Endothelial cell of umbilical vein (primary cell): Measurements from ENCODE around the gene SPATS2L. TPM values are rescaled to one million over a fixed set of nuclear protein-coding genes. Genes with fewer than 3 reads are reported as not detected.

Experiments
- BruUV-seq: library from RNA; stranded (reverse); fragments of 400-500 nt; replicated peaks from 2 replicates; lab custom pipeline; 2021; lab: Mats Ljungman, UMichigan
- CTCF ChIA-PET: fragments of 300-600, 350-600 bp; sonication (Branson Sonifier 250); formaldehyde crosslinking; loops from one replicate; lab custom pipeline; 2021; ENCODE audit warnings: antibody characterized with exemption, inconsistent platforms; lab: Charles Lee
- POLR2A ChIA-PET: fragments of 300-600, 350-600 bp; sonication (Branson Sonifier 250); formaldehyde crosslinking; loops from one replicate; lab custom pipeline; 2021; ENCODE audit warnings: antibody characterized with exemption, inconsistent platforms; lab: Charles Lee
- DNase-seq: peaks from one replicate; pipeline ENCODE4 v3.0.0-alpha.2; 2011; ENCODE audit warnings: low read depth, low spot score
- FAIRE-seq: peaks from 2 replicates; lab custom pipeline; 2011; peaks lifted over from hg19 to GRCh38; lab: Jason Lieb, UNC
- H2AFZ ChIP-seq: 2 replicates; pipeline ENCODE4 v1.6.0; 2012; ENCODE audit warnings: low read depth, low read length, control low read depth, inconsistent platforms
- H3K27ac ChIP-seq: 2 replicates; pipeline ENCODE4 v1.5.1; 2011; ENCODE audit warnings: low read depth, mild to moderate bottlenecking, control low read depth, low read length, moderate library complexity; ENCODE audit not compliant: insufficient read depth
- H3K27me3 ChIP-seq, 2 experiments: 2 replicates each; pipeline versions ENCODE4 v1.6.0 to v1.6.1; 2011; ENCODE audit warnings: low read length in 2 of 2, mixed read lengths in 1 of 2; ENCODE audit not compliant: control insufficient read depth in 2 of 2, insufficient read depth in 2 of 2
- H3K36me3 ChIP-seq, 2 experiments: 2 replicates in 1 of 2; 3 replicates in 1 of 2; pipeline ENCODE4 v1.5.1; 2011; ENCODE audit warnings: low read length in 2 of 2, mild to moderate bottlenecking in 1 of 2, moderate library complexity in 1 of 2; ENCODE audit not compliant: control insufficient read depth in 2 of 2, insufficient read depth in 2 of 2; ENCODE audit errors: extremely low read depth in 1 of 2
- H3K4me1 ChIP-seq: 3 replicates; pipeline ENCODE4 v1.5.1; 2011; ENCODE audit warnings: mild to moderate bottlenecking, low read length; ENCODE audit not compliant: control insufficient read depth, insufficient read depth; ENCODE audit errors: extremely low read depth
- H3K4me2 ChIP-seq: 2 replicates; pipeline ENCODE4 v1.6.1; 2011; ENCODE audit warnings: low read length, control low read depth, mixed read lengths; ENCODE audit not compliant: insufficient read depth
- H3K4me3 ChIP-seq, 3 experiments: fragments of 200-600 bp in 1 of 3; sonication (generic), shearing (Covaris generic) in 1 of 3; replicated peaks in 1 of 3; 2 replicates each; pipeline ENCODE4 v1.5.1; 2011 to 2016; ENCODE audit warnings: control low read depth in 3 of 3, low read length in 3 of 3, mild to moderate bottlenecking in 2 of 3, inconsistent platforms in 1 of 3, low read depth in 1 of 3, moderate library complexity in 1 of 3; ENCODE audit not compliant: insufficient read depth in 1 of 3
- H3K79me2 ChIP-seq: 2 replicates; pipeline ENCODE4 v1.6.0; 2012; ENCODE audit warnings: low read length, inconsistent platforms; ENCODE audit not compliant: control insufficient read depth, insufficient read depth
- H3K9ac ChIP-seq: replicated peaks from 2 replicates; pipeline ENCODE3; 2011; ENCODE audit warnings: low read length, control low read depth; ENCODE audit not compliant: insufficient read depth; ENCODE audit errors: extremely low read depth
- H3K9me1 ChIP-seq: replicated peaks from 3 replicates; pipeline ENCODE4 v1.6.0; 2011; ENCODE audit warnings: mild to moderate bottlenecking, low read length; ENCODE audit not compliant: control insufficient read depth, insufficient read depth; ENCODE audit errors: extremely low read depth
- H3K9me3 ChIP-seq: replicated peaks from 2 replicates; pipeline ENCODE4 v1.5.1; 2012; ENCODE audit warnings: low read length, inconsistent platforms; ENCODE audit not compliant: control insufficient read depth, insufficient read depth
- H4K20me1 ChIP-seq: replicated peaks from 2 replicates; pipeline ENCODE3; 2011; ENCODE audit warnings: mild to moderate bottlenecking, low read length; ENCODE audit not compliant: control insufficient read depth, insufficient read depth; ENCODE audit errors: extremely low read depth
- CTCF ChIP-seq, 2 donors: IDR thresholded peaks; 1 replicate in 1 of 2; 2 replicates in 1 of 2; pipeline ENCODE4 v1.5.1; 2011; ENCODE audit warnings: low read length in 2 of 2, mild to moderate bottlenecking in 2 of 2, moderate library complexity in 2 of 2, control low read depth in 1 of 2, inconsistent platforms in 1 of 2, low read depth in 1 of 2; ENCODE audit not compliant: insufficient read depth in 1 of 2; ENCODE audit errors: extremely low read depth in 1 of 2
- FOS ChIP-seq: IDR thresholded peaks from 2 replicates; pipeline ENCODE4 v1.6.1; 2011; ENCODE audit warnings: mild to moderate bottlenecking, low read length, moderate library complexity, borderline replicate concordance; ENCODE audit not compliant: insufficient read depth
- GATA2 ChIP-seq: IDR thresholded peaks from 2 replicates; pipeline ENCODE4 v1.7.0; 2011; ENCODE audit warnings: low read depth, mild to moderate bottlenecking, moderate library complexity, mixed read lengths, low read length; ENCODE audit not compliant: insufficient read length, insufficient read depth
- JUN ChIP-seq: IDR thresholded peaks from 2 replicates; pipeline ENCODE4 v1.6.1; 2011; ENCODE audit warnings: borderline replicate concordance, low read depth; ENCODE audit not compliant: insufficient read length, insufficient read depth
- POLR2A ChIP-seq: IDR thresholded peaks from 2 replicates; pipeline ENCODE4 v1.6.1; 2012; ENCODE audit warnings: low read depth, mild to moderate bottlenecking, control low read depth, low read length
- POLR2AphosphoS5 ChIP-seq: IDR thresholded peaks from 2 replicates; pipeline ENCODE4 v1.6.1; 2012; ENCODE audit warnings: low read depth, mild to moderate bottlenecking, control low read depth, low read length, moderate library complexity; ENCODE audit not compliant: insufficient read depth
- dilution Hi-C: fragments of 300-500 bp; cut with MboI; formaldehyde crosslinking; loops from one replicate; pipeline ENCODE4 v1.15.0; 2019; ENCODE audit warnings: low sequenced_read_pairs; ENCODE audit not compliant: extremely low pct_ligation_motif_present
- intact Hi-C: fragments of 100-400 bp; cut with micrococcal nuclease; formaldehyde crosslinking; loops from one replicate; pipeline ENCODE4 v1.10.0; 2022
- polyA plus RNA-seq, 4 experiments: library from polyadenylated mRNA; depleted of rRNA in 3 of 4; stranded (reverse) in 3 of 4; unstranded in 1 of 4; fragments of >200 nt; gene quantifications; 2 replicates each; pipeline versions ENCODE4 v1.2.1 to v1.2.3, GENCODE V29; 2011 to 2012; ENCODE audit warnings: missing spikeins in 1 of 4
- total RNA-seq: library from RNA; stranded (reverse); gene quantifications from 2 replicates; pipeline ENCODE4 v1.2.3, GENCODE V29; 2021
- TF ChIP-seq, protein P1 (sequence below): IDR thresholded peaks from 2 replicates; pipeline ENCODE4 v1.6.1; 2011; ENCODE audit not compliant: insufficient read depth, insufficient read length

SPATS2L gene
- total and polyA plus RNA-seq, 2 donors (not counting 3 experiments of a cell fraction or from before 2014, with no cell fraction given): 29.1 to 72.9 TPM

- POLR2A ChIA-PET: no interaction called here
- peak overlapping the region; percentile 48 for H3K4me2 ChIP-seq
Measured at GRCh38 chr2:200380833-200381542, 74.5 kb downstream of the SPATS2L start.

More at GRCh38 chr2:200380833-200381542, 74.5 kb downstream of the SPATS2L start:
- Histone ChIP-seq H3K79me2 (peaks cover 35% of the 10 kb centered on the region), H3K4me3 (no peak overlapping the region), H2AFZ (no peak overlapping the region), H3K9ac (no peak overlapping the region), H3K27ac (peak overlapping the region; percentile 55), H3K9me3 (no peaks in the 10 kb centered on the region), H3K9me1 (no peaks in the 10 kb centered on the region), H3K4me1 (peaks cover 60% of the 10 kb centered on the region), H3K27me3 (no peaks in the 10 kb centered on the region), H4K20me1 (no peaks in the 10 kb centered on the region), H3K36me3 (no peaks in the 10 kb centered on the region)
- CTCF ChIA-PET: no interaction called here
- peak; percentile 71 for FAIRE-seq
- dilution Hi-C loops (no loop called here), intact Hi-C loops (loop anchor here (1.0 kb wide), 1 partner anchor 25 kb away; no protein-coding TSS in a partner anchor)
- no TSS peak for BruUV-seq
- TF ChIP-seq JUN (peak; percentile 43), POLR2AphosphoS5 (no peak), POLR2A (no peak), FOS (peak; percentile 72), CTCF (IDR thresholded peaks at IDR 0.05; ENCODE audit: extremely low read depth in 1 of 2, insufficient read depth in 1 of 2, low read depth in 1 of 2, low read length in 2 of 2) (no peak), GATA2 (peak; percentile 27)
- TF ChIP-seq, protein P1, sequence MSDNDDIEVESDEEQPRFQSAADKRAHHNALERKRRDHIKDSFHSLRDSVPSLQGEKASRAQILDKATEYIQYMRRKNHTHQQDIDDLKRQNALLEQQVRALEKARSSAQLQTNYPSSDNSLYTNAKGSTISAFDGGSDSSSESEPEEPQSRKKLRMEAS: no peak
- DNase-seq: peak; percentile 56
